Measurements from ENCODE around the gene ATXN3L.

The ATXN3L gene

DNA sequence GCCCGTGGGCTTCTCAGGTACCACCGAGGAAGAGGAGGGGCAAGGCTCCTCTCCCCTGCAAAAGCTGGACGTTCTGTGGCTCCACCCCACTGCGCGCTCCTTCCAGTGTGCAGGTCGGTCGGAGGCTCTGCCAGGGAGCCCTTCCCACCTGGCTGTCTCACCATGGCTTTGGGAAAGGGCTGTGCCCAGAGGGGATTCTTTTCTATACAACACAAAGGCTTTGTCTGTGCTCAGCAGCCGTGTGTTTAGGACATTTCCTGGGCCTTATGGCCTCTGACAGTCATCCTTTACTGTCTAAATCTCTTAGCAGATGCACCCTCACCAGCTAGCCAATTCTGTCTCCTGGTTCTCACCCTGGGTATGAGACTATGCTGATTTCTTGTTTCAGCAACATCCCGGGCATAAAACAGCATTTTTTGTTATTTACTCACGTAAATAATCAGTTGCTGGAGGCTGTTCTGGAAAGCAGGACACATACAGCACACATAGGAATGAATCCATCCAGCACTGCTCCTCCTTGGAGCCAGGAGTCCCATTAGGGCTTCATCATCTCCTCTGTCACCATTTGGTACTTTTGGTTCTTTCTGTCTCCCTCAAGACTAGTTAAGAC is 20.4 kb upstream of the ATXN3L start:
- TF ChIP-seq, protein P1, sequence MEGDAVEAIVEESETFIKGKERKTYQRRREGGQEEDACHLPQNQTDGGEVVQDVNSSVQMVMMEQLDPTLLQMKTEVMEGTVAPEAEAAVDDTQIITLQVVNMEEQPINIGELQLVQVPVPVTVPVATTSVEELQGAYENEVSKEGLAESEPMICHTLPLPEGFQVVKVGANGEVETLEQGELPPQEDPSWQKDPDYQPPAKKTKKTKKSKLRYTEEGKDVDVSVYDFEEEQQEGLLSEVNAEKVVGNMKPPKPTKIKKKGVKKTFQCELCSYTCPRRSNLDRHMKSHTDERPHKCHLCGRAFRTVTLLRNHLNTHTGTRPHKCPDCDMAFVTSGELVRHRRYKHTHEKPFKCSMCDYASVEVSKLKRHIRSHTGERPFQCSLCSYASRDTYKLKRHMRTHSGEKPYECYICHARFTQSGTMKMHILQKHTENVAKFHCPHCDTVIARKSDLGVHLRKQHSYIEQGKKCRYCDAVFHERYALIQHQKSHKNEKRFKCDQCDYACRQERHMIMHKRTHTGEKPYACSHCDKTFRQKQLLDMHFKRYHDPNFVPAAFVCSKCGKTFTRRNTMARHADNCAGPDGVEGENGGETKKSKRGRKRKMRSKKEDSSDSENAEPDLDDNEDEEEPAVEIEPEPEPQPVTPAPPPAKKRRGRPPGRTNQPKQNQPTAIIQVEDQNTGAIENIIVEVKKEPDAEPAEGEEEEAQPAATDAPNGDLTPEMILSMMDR (conservative IDR thresholded peaks at IDR 0.05; ENCODE audit: low read depth, low read length) = no peak
- Histone ChIP-seq H3K27ac (no peak overlapping the region), H3K4me3 (IDR thresholded peaks at IDR 0.05; ENCODE audit: insufficient read depth, low read depth, low read length) (no peak overlapping the region), H3K4me1 (ENCODE audit: low read depth, poor library complexity, severe bottlenecking) (no peaks in the 10 kb centered on the region), H3K27me3 (ENCODE audit: insufficient read depth, low read depth) (no peaks in the 10 kb centered on the region), H3K4me2 (no peak overlapping the region), H3K9ac (no peak overlapping the region), H2AFZ (ENCODE audit: low read depth) (no peak overlapping the region), H4K20me1 (ENCODE audit: insufficient read depth) (no peaks in the 10 kb centered on the region), H3K36me3 (ENCODE audit: insufficient read depth) (no peaks in the 10 kb centered on the region), H3K79me2 (ENCODE audit: insufficient read depth, low read depth) (no peaks in the 10 kb centered on the region)

DNA sequence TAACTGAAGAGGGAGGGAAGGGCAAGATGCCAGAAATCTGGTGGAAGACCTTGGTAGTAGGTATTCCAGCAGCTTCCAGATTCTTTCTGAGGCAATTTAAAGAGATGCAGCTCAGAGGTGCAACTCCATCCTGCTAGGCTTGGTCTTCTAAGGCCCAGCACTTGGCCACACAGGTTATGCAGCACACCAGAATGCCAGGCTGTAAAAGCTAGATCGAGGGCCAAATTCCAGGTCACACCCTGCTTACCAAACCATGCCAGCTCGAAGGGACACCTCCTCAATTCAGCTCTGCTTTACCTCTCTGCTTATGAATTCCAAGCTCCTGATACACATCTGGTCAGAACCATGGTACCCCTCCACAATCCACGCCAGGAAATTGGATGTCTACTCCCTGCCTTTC is 19.8 kb upstream of the ATXN3L start:
- Histone ChIP-seq H3K9ac (no peak overlapping the region), H3K27me3 (ENCODE audit: insufficient read depth, low read depth) (no peaks in the 10 kb centered on the region)

DNA sequence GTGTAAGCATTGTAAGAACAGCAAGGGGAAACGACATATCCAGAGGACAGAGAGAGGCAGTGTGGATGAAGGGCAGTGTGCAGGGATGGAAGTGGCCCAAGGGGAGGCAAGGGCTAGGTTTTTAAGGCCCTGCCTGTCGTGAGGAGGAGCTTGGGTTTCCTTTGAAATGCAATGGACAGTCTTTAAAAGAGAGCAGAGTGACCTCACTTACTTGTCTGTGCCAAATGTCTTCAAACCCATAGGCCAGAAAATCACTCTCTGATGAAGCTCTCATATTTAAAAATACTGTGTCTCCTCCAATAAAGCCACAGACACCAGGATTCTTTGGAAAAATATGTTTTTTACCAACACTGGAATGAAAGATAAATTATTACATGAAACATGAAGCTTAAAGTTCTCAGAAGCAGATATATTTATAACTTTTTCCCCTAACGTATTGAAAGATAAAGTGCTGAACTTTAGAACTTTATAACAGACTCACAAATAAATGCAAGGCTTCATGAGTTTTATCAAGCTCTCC is 19.2 kb upstream of the ATXN3L start:
- Histone ChIP-seq H3K36me3 (ENCODE audit: insufficient read depth) (no peaks in the 10 kb centered on the region), H3K4me3 (IDR thresholded peaks at IDR 0.05; ENCODE audit: insufficient read depth, low read depth, low read length) (no peak overlapping the region), H3K27me3 (ENCODE audit: insufficient read depth, low read depth) (no peaks in the 10 kb centered on the region), H3K79me2 (ENCODE audit: insufficient read depth, low read depth) (no peaks in the 10 kb centered on the region), H3K9ac (no peak overlapping the region), H3K4me1 (ENCODE audit: low read depth, poor library complexity, severe bottlenecking) (no peaks in the 10 kb centered on the region), H3K27ac (no peak overlapping the region), H4K20me1 (ENCODE audit: insufficient read depth) (no peaks in the 10 kb centered on the region), H2AFZ (ENCODE audit: low read depth) (no peak overlapping the region), H3K4me2 (no peak overlapping the region)
- TF ChIP-seq, protein P1 (conservative IDR thresholded peaks at IDR 0.05; ENCODE audit: low read depth, low read length) = no peak

More for the DNA sequence above, 19.8 kb upstream of the ATXN3L start:
- Histone ChIP-seq H3K79me2 (ENCODE audit: insufficient read depth, low read depth) (no peaks in the 10 kb centered on the region), H2AFZ (ENCODE audit: low read depth) (no peak overlapping the region), H4K20me1 (ENCODE audit: insufficient read depth) (no peaks in the 10 kb centered on the region), H3K4me2 (no peak overlapping the region), H3K4me3 (IDR thresholded peaks at IDR 0.05; ENCODE audit: insufficient read depth, low read depth, low read length) (no peak overlapping the region), H3K36me3 (ENCODE audit: insufficient read depth) (no peaks in the 10 kb centered on the region), H3K4me1 (ENCODE audit: low read depth, poor library complexity, severe bottlenecking) (no peaks in the 10 kb centered on the region), H3K27ac (no peak overlapping the region)
- TF ChIP-seq, protein P1 (conservative IDR thresholded peaks at IDR 0.05; ENCODE audit: low read depth, low read length) = no peak

DNA sequence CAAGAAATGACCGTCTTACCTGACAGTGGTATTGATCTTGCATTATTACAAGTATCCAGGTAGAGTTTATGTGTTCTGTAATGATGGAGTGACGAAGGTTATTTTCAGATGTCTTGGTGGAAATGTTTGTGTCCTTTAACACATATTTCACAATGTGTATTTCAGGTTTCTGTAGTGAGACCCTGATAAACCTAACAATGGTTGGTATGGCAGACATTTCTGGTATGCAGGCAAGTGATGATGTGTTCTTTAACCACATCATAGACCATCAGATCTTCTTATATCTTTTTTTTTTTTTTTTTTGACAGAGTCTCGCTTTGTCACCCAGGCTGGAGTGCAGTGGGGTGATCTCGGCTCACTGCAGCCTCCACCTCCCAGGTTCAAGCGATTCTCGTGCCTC is 14.6 kb upstream of the ATXN3L start:
- Histone ChIP-seq H2AFZ (ENCODE audit: low read depth) (no peak overlapping the region), H4K20me1 (ENCODE audit: insufficient read depth) (no peaks in the 10 kb centered on the region), H3K4me1 (ENCODE audit: low read depth, poor library complexity, severe bottlenecking) (no peaks in the 10 kb centered on the region), H3K79me2 (ENCODE audit: insufficient read depth, low read depth) (no peaks in the 10 kb centered on the region), H3K27me3 (ENCODE audit: insufficient read depth, low read depth) (no peaks in the 10 kb centered on the region), H3K9ac (no peak overlapping the region), H3K27ac (no peak overlapping the region), H3K36me3 (ENCODE audit: insufficient read depth) (no peaks in the 10 kb centered on the region), H3K4me2 (no peak overlapping the region), H3K4me3 (IDR thresholded peaks at IDR 0.05; ENCODE audit: insufficient read depth, low read depth, low read length) (no peak overlapping the region)
- TF ChIP-seq, protein P1 (conservative IDR thresholded peaks at IDR 0.05; ENCODE audit: low read depth, low read length) = no peak
